Iris pigment epithelial cell (primary cell): ENCODE data around the gene C4orf36.
A peak's percentile ranks its signal among the peaks of the same experiment; 100 is the strongest.

Experiments
- DNase-seq: peaks from one replicate; pipeline ENCODE4 v3.0.0-alpha.2; 2011; ENCODE audit warnings: low read depth

Gene C4orf36

DNA sequence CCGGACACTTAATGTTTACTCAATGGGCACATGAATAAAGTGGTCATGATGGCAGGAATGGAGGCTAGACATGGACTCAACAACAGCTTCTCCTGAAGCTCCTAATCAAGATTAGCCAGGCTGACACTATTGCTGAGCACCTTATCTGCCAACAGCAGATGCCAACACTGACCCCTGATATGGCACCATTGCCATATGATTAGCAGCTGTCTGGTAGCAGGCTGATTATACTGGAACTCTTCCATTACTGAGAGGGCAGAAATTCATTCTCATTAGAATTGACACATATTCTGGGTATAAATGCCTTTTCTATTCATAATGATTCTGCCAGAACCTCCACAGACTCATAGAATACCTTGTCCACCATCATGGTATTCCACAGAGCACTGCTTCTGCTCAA, 24.2 kb upstream of the C4orf36 start:
- DNase-seq: no peak

DNA sequence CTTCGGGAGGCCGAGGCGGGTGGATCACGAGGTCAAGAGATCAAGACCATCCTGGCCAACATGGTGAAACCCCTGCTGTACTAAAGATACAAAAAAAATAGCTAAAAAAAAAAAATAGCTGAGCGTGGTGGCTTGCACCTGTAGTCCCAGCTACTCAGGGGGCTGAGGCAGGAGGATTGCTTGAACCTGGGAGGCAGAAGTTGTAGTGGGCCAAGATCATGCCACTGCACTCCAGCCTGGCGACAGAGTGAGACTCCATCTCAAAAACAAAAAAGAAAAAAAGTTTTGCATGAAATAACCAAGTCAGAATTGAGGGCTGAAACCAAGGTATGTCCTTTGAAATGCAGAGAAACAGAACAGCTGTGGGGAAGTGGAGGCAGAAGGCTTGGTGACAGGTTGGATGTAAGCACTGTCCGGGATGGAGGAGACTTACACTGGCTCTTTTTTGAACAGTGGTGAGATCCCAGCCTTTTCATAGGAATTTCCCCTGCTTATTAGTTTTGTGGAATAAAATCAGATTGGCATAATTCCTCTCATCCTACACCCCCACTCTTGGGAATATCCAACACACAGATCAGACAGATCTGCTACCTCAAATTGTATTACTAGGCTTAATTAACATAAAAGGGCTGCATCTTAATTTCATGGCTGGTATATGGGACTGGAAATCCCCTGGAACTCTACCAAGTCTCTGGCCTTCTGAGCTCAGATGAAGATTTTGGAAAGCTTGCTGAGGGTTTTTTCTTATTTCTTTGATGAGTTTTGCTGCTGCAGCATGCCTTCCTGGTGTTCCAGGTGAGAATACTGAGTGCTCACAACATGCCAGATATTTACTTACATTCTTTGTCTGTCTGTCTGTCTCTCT, 18.8 kb upstream of the C4orf36 start:
- DNase-seq: peak; percentile 49

DNA sequence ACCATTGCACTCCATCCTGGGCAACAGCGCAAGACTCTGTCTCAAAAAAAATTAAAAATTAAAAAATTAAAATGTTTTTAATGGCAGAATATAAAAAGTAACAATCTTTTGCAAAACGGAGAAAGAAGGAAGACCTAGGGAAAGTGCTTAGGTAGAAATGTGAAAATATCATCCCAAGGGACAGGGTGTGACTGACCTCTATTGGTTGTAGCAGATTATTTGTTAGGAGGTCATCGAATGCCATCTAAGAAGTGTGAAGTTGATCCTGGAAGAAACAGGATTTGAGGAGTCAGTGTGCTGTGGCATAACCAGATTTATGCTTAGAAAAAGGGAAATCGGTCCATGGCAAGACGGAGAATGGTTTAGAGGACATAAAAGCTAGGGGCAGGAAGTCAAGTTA, 18.1 kb upstream of the C4orf36 start:
- DNase-seq: no peak

DNA sequence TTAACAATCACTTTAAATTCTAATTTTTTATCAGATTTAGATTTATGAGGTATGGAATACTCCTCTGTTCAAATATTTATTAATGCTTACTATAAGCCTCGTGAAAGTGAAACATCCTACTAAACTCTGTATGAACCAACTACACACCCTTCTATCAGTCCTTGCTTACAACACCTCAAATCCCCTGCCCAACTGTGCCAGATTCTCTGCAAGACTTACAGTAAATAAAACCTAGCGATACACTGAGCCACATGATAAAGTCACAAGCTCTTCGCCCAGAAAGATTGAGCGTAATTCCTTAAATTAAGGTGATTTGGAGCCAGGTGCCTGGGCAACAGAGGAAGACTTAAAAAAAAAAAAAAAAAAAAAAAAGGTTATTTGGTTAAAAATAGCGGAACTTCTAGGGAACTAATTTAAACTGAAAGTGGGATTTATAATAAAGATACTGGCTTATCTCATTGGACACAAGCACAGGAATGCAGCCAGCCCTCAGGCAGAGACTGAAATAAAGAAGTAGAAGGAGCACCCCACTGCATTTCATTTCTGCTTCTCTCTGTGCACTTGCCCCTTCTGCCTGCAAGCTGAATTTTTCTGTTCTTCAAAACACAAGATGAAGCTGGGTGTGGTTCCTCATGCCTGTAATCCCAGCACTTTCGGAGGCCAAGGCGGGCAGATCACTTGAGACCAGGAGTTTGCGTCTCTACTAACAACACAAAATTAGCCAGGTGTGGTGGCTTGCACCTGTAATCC, 17.5 kb upstream of the C4orf36 start:
- DNase-seq: peak; percentile 46

DNA sequence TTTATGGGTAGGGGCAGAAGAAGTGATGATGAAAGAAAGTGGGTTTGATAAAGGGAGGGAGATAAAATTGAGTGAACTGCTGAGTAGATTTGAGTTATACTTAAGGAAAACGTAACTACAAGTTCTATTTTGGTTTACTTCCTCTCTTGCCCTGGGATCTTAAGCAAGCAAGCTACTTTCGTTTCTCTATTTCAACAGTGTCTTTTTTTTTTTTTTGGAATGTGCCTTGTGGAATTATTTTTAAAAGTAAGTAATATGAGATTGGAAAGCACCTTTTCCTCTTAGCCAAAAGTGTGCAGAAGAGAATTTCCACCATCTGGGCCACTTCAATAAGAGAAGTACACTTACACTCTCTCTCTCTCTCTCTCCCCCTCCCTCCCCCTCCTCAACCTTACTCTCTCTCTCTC, 16.0 kb upstream of the C4orf36 start:
- peak; percentile 76 for DNase-seq

DNA sequence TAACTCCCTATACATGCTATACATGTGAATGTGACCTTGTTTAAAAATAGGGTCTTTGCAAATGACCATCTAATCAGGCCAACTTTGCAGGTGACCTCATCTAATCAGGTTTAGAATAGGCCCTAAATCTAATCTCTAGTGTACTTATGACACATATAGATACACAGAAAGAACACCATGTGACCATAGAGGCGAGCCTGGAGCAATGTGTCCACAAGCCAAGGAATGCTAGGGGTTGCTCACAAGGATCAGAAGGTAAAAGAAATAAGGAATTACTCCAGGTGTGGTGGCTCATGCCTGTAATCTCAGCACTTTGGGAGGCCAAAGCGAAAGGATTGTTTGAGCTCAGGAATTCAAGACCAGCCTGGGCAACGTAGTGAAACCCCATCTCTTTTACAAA, 9.6 kb upstream of the C4orf36 start:
- no peak for DNase-seq

DNA sequence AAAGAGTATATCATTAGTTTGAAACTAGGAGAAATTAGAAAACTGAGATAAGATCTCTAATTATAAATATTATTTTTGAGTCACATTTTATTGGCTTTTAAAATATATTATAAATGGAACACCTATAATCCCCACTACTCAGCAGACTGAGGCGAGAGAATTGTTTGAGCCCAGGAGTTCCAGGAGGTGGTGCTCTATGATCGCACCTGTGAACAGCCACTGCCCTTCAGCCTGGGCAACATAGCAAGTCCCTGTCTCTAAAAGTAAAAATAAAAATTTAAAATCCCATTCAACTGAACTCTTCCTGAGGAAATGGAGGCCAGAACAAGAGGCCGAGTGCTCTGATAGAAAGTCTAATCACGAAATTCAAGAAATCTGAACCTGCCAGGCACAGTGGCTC, 6.3 kb upstream of the C4orf36 start:
- peak; percentile 29 for DNase-seq

DNA sequence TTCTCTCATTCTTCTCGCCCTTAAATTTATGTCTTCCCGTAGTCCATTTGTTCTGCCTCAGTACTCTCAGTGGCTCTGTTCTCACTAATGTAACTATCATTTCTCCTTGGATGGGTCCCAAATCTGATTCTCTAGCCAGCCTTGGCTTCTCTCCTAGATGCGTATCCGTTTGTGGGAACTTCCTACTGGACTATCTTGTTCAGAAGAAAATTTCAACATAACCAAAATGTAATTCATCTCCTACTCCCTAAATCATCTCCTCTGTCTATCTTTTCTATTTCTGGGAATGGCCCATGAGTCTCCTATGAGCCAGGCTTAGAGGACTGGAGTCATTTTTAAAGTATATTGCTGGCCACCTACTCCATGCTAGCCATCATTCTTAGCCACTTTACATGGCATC, 4.4 kb upstream of the C4orf36 start:
- DNase-seq: peak; percentile 14

DNA sequence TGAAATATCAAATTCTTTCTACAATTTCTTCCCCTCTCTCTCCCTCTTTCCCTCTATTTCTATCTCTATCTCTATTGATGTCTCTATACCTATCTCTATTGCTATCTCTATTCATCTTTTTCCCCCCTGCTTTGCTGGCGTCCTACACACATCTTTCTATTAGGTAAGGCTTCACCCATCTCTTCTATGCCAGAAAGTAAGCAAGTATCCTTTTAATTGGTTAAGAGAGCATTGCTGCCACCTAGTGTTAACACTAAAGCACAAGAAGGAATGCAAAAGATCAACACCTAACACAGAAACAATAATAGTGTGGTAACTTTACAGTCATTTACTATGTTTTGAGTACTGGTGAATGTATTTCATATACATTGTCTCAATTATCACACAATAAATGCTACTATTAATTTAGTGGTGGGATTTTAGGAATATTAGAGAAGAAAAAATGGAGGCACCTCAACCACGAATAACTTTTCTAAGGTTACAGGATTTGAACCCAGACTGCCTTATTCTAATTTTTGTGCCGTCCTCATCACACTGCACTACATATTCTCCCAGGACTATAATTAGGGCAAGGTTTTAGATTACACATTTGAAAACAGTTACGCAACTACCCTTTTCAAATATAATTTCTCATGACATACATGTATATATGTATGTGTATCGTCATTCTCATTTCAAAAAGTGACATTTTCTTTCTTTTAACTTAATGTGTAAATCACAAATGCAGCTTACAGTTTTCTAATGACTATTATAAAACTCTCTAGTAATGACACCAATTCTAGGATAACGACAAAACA, 3.7 kb upstream of the C4orf36 start:
- DNase-seq: peak; percentile 72

DNA sequence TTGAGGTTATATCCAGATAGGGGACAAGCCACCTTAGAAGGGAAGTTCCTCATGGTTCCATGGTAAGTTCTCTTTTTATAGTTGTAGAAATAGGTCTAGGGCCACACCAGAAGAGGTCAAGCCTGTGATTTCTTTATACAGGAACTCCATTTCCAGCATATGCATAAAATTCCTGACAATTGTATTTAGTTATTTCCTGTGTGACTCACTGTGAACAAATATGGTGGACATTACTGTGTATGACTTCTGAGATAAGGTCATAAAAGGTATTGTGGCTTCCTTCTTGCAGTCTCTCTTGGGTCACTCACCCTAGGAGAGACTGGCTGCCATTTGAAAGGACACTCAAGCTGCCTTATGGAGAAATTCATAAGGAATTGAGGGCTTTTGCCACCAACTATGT, 2.2 kb upstream of the C4orf36 start:
- DNase-seq: peak; percentile 55

DNA sequence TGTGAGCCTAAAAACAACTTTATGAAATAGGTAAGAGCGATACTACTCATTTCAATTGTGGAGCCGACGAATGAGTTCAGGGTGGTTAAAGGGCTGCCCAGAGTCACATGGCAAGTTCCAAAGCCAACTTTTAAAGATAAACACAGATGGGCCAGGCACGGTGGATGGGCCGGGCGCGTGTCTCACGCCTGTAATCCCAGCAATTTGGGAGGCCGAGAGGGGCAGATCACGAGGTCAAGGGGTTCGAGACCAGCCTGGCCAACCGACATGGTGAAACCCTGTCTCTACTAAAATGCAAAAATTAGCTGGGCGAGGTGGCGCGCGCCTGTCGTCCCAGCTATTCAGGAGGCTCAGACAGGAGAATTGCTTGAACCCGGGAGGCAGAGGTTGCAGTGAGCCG, 914 bp upstream of the C4orf36 start:
- no peak for DNase-seq

DNA sequence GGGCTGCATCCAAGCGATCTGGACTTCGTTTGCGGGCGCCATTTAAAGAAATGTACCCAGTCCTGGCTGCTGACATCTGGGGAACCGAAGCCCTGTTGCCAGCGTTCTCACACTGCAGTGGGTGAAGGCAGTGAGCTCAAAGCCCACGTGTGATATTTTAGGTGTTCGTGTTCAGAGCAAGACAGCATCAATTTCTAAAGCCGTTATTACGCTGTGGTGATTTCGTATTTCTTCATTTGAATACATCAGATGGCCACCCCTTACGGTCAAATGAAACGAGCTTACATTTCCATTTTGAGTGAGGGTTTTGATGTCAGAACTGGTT, 376 bp upstream of the C4orf36 start:
- peak; percentile 21 for DNase-seq

DNA sequence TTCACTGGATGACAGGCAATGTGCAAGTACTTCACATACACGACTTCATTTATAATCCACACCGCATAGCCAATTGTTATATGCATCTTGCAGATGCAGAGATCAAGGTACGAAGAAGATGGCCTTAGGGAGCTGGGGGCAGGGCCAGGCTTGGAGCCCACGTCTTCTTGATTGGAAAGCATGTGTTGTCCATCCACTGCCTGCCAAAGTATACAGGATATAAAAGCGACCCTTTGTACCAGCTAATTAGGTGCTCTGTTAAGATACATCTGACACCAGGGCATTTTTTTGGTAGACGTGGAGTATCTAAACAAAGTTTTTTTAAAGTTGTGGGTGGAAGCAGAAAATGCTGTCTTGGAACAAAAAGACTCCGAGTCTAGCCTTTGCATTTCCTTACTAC, 1.4 kb downstream of the C4orf36 start:
- no peak for DNase-seq

DNA sequence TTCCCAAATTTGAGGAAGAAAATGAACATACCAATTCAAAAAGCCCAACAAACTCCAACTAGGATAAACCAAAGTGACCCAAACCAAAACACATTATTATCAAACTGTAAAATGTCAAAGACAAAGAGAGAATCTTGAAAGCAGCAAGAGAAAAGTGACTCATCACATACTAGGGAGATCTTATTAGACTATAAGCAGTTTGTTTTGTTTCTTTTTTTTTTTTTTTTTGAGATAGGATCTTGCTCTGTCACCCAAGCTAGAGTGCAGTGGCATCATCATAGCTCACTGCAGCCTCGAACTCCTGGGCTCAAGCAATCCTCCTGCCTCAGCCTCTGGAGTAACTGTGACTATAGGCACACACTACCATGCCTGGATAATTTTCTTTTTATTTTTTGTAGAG, 12.6 kb downstream of the C4orf36 start:
- DNase-seq: no peak

DNA sequence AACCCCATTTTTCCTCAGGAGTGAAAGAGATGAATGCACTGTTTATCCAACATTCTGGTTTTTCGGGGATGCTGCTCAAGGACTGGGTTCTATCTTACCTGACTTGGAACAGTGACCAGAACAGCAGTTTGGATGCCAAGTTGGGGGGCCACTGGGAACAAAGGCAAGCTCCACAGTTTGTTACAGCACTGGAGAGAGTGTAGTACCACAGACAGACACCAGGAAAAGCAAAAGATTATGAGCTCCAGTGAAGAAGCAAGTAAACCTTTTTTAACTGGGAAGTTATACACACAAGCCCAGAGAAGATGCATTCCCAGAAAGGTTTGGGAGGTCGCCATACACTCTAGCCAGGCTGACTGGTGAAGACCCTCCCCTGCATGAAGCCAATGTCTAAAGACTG, 13.6 kb downstream of the C4orf36 start:
- DNase-seq: no peak

DNA sequence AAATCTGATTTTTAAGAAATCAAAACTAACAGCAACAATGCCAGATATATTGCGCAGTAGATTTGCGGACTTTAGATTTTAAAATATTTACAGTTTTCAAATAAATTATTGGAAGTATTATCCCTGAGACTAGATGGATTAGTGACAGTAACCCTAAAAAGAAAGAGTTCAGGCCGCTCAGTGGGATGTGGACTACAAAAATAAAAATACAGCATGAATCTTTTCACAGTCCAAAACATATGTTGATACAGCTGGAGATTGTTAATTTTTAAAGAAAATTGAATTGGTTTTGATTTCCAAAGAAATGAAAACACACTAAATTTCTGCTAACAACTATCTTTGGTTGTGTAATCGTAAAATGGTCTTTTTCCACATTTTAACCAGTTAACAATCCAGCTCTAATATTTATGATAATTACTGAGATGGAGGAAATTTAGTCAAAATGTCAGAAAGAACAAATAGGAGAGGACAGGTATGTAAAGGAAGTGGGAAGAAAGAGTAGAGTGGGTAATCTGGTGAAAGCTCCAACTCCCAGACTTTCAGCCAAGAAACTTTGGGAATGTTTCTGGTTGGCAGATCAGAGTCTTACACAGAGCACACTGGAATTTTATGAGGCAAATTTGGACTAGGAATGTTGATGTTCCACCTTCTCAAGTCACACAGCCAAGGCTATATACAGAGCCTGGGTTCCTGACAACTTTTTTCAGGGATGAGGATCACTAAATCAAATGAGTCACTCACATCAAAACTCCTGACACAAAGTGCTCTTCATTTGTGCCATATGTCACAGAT, 15.1 kb downstream of the C4orf36 start:
- DNase-seq: no peak

DNA sequence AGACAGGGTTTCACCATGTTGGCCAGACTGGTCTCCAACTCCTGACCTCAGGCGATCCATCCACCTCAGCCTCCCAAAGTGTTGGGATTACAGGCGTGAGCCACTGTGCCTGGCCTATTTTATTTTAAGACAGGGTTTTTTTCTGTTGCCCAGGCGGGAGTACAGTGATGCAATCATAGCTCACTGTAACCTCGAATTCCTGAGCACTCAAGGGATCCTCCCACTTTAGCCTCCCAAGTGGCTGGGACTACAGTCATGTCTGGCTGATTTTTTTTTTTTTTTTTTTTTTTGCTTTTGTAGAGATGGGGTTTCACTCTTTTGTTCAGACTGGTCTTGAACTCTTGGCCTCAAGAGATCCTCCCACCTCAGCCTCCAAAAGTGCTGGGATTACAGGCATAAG, 16.8 kb downstream of the C4orf36 start:
- peak; percentile 23 for DNase-seq

DNA sequence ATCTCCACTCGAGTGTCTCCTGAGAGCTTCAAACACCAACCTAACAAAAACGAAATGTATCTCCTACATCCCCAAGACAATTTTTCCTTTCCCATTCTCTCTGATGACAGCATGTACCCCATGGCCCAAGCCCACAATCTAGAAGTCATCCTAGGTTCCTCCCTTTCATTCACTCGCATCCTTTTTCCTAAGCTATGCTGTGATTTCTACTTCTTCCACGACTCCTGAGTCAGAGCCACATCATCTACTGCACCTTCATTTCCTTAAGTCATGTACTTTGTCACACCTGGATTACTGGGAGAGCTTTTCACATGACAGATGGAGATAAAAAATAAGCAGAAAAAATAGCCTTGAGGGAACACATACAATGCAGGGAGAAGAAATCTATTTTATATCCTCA, 20.1 kb downstream of the C4orf36 start:
- no peak for DNase-seq

DNA sequence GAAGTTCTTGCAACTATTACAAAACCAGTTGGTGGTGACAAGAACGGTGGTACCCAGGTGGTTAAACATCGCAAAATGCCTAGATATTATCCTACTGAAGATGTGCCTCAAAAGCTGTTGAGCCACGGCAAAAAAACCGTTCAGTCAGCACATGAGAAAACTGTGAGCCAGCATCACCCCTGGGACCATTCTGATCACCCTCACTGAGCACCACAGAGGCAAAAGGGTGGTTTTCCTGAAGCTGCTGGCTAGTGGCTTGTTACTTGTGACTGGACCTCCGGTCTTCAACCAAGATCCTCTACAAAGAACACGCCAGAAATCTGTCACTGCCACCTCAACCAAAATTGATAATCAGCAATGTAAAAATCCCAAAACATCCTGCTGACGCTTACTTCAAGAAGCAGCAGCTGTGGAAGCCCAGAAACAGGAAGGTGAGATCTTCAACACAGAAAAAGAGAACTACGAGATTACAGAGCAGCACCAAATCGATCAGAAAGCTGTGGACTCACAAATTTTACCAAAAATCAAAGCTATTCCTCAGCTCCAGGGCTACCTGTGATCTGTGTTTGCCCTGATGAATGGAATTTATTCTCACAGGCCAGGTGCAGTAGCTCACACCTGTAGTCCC, 21.7 kb downstream of the C4orf36 start:
- DNase-seq: no peak

DNA sequence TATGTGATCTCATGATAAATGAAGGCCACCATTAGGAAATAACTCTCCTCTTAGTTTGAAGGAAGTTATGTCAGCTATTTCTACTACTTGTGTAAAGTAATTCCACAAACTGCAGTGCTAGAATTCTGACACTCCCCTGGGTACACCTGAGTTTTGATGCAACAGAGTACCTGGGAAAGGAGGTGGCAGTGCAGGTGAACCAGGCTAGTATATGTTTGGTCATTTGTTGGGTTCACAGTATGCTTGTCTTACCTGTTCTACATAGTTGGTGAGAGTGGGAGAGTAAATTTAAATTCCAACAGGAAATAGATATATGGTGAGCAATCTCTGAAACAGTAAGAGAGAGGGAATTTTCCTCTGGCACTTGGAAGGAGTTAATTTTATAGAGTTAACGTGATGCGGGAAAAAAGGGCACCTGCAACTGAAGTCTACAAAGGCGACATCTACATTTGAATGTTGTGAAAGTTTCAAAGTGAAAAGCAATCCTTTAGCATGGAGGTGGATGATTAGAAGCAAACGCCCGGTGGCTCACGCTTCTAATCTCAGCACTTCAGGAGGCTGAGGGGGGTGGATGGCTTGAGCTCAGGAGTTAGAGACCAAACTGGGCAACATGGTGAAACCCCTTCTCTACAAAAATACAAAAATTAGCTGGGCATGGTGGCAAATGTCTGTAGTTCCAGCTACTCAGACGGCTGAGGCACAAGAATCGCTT, 34.7 kb downstream of the C4orf36 start:
- DNase-seq: no peak

DNA sequence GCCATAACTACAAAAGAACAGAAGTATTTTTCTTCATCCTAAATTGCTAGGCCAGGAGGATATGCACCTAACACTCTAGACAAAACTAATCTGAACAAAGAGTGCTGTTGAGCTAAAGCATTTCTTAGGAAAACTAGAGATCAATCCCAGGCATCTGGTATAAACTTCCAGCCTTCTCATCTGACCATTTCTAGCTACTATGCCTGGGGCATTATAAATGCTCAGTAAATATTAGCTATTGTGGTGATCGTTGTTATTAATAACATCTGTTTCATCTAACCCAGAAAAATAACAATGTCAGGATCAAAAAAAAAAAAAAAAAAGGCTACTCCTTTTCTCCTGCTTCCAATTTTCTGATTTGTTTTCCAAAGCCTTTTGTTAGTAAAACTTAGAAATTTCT, 35.3 kb downstream of the C4orf36 start:
- DNase-seq: no peak
